H9 (cell line): Measurements from ENCODE around the gene ENGASE. TPM values are rescaled to one million over a fixed set of nuclear protein-coding genes. Genes with fewer than 3 reads are reported as not detected.

Source experiments
- DNase-seq: peaks from one replicate; pipeline ENCODE4 v3.0.0-alpha.2; 2017
- H2AFZ ChIP-seq: one replicate; pipeline ENCODE4 v1.6.1; 2013; ENCODE audit warnings: mild to moderate bottlenecking, low read length, control low read depth, moderate library complexity
- H2AK5ac ChIP-seq: 2 replicates; pipeline ENCODE4 v1.6.1; 2013; ENCODE audit warnings: low read length, control low read depth, mixed read lengths; ENCODE audit not compliant: insufficient read length
- H2BK120ac ChIP-seq: one replicate; pipeline ENCODE4 v1.6.1; 2013; ENCODE audit warnings: low read depth, mild to moderate bottlenecking, low read length, control low read depth, inconsistent platforms; ENCODE audit not compliant: poor library complexity, severe bottlenecking
- H2BK12ac ChIP-seq: 2 replicates; pipeline ENCODE4 v1.6.1; 2013; ENCODE audit warnings: low read length, control low read depth, mixed read lengths, low read depth; ENCODE audit not compliant: insufficient read length
- H2BK15ac ChIP-seq: 2 replicates; pipeline ENCODE4 v1.6.1; 2013; ENCODE audit warnings: low read depth, low read length, control low read depth
- H2BK20ac ChIP-seq: one replicate; pipeline ENCODE4 v1.6.1; 2013; ENCODE audit warnings: low read depth, mild to moderate bottlenecking, low read length, control low read depth, inconsistent platforms; ENCODE audit not compliant: poor library complexity, severe bottlenecking
- H2BK5ac ChIP-seq: 2 replicates; pipeline ENCODE4 v1.6.1; 2013; ENCODE audit warnings: low read length, control low read depth, mixed read lengths; ENCODE audit not compliant: insufficient read length
- H3K14ac ChIP-seq: 2 replicates; pipeline ENCODE4 v1.6.1; 2013; ENCODE audit warnings: low read length, control low read depth; ENCODE audit not compliant: insufficient read depth
- H3K18ac ChIP-seq: 2 replicates; pipeline ENCODE4 v1.6.1; 2013; ENCODE audit warnings: low read depth, mild to moderate bottlenecking, mixed read lengths, low read length, control low read depth; ENCODE audit not compliant: insufficient read length
- H3K23ac ChIP-seq: 2 replicates; pipeline ENCODE4 v1.6.1; 2013; ENCODE audit warnings: low read length, control low read depth, mixed read lengths, low read depth; ENCODE audit not compliant: insufficient read length
- H3K23me2 ChIP-seq: 2 replicates; pipeline ENCODE4 v1.6.1; 2013; ENCODE audit warnings: low read depth, mild to moderate bottlenecking, mixed read lengths, low read length, control low read depth; ENCODE audit not compliant: insufficient read length, poor library complexity, severe bottlenecking
- H3K27ac ChIP-seq: 2 replicates; pipeline ENCODE4 v1.5.1; 2013; ENCODE audit warnings: low read length, control low read depth, mixed read lengths, low read depth; ENCODE audit not compliant: insufficient read length
- H3K27me3 ChIP-seq: 2 replicates; pipeline ENCODE4 v1.6.1; 2013; ENCODE audit warnings: low read length, control low read depth, inconsistent platforms; ENCODE audit not compliant: insufficient read depth
- H3K4ac ChIP-seq: 2 replicates; pipeline ENCODE4 v1.6.1; 2013; ENCODE audit warnings: low read depth, mild to moderate bottlenecking, control low read depth, inconsistent platforms, low read length, moderate library complexity
- H3K4me1 ChIP-seq: 2 replicates; pipeline ENCODE4 v1.6.1; 2013; ENCODE audit warnings: low read length, control low read depth, inconsistent platforms; ENCODE audit not compliant: insufficient read depth
- H3K4me2 ChIP-seq: 2 replicates; pipeline ENCODE4 v1.6.1; 2013; ENCODE audit warnings: low read length, control low read depth, mixed read lengths; ENCODE audit not compliant: insufficient read length, insufficient read depth
- H3K56ac ChIP-seq: 2 replicates; pipeline ENCODE4 v1.6.1; 2013; ENCODE audit warnings: low read depth, mild to moderate bottlenecking, mixed read lengths, low read length, control low read depth; ENCODE audit not compliant: insufficient read length
- H3K79me1 ChIP-seq: 2 replicates; pipeline ENCODE4 v1.6.1; 2013; ENCODE audit warnings: low read depth, mild to moderate bottlenecking, moderate library complexity, low read length, control low read depth, inconsistent platforms; ENCODE audit not compliant: insufficient read depth, poor library complexity, severe bottlenecking
- H3K79me2 ChIP-seq: 2 replicates; pipeline ENCODE4 v1.6.1; 2013; ENCODE audit warnings: low read length, control low read depth, inconsistent platforms; ENCODE audit not compliant: insufficient read depth
- H3K9ac ChIP-seq: 2 replicates; pipeline ENCODE4 v1.6.1; 2013; ENCODE audit warnings: low read length, control low read depth, mixed read lengths; ENCODE audit not compliant: insufficient read length; ENCODE audit errors: extremely low read depth
- H3K9me3 ChIP-seq: one replicate; pipeline ENCODE4 v1.6.1; 2013; ENCODE audit warnings: low read depth, low read length, inconsistent platforms; ENCODE audit not compliant: control insufficient read depth
- H3T11ph ChIP-seq: one replicate; pipeline ENCODE4 v1.6.1; 2013; ENCODE audit warnings: mild to moderate bottlenecking, low read length, control low read depth, inconsistent platforms
- H4K20me1 ChIP-seq: one replicate; pipeline ENCODE4 v1.6.1; 2013; ENCODE audit not compliant: control insufficient read depth, insufficient read length, insufficient read depth
- H4K5ac ChIP-seq: 2 replicates; pipeline ENCODE4 v1.6.1; 2013; ENCODE audit warnings: low read depth, mild to moderate bottlenecking, mixed read lengths, low read length, control low read depth; ENCODE audit not compliant: insufficient read length
- H4K8ac ChIP-seq: replicated peaks from 2 replicates; pipeline ENCODE4 v1.6.1; 2013; ENCODE audit warnings: low read length, control low read depth, mixed read lengths, low read depth; ENCODE audit not compliant: insufficient read length
- H4K91ac ChIP-seq: 2 replicates; pipeline ENCODE4 v1.6.1; 2013; ENCODE audit warnings: low read depth, mild to moderate bottlenecking, moderate library complexity, mixed read lengths, low read length, control low read depth; ENCODE audit not compliant: insufficient read length
- H3K27ac Mint-ChIP-seq, 3 experiments: 2 replicates in 2 of 3; 3 replicates in 1 of 3; pipeline ENCODE4 v1.8.0; 2020 to 2021; ENCODE audit warnings: mixed read lengths in 3 of 3, mild to moderate bottlenecking in 1 of 3, moderate library complexity in 1 of 3
- H3K27me3 Mint-ChIP-seq: 2 replicates; pipeline ENCODE4 v1.8.0; 2021; ENCODE audit warnings: low read depth, mild to moderate bottlenecking, moderate library complexity, mixed read lengths
- H3K36me3 Mint-ChIP-seq, 3 experiments: 2 replicates in 2 of 3; 3 replicates in 1 of 3; pipeline ENCODE4 v1.8.0; 2020 to 2021; ENCODE audit warnings: low read depth in 3 of 3, mixed read lengths in 3 of 3; ENCODE audit not compliant: insufficient read depth in 1 of 3
- H3K4me1 Mint-ChIP-seq, 2 experiments: 2 replicates each; pipeline ENCODE4 v1.8.0; 2020; ENCODE audit warnings: mixed read lengths in 2 of 2
- H3K4me3 Mint-ChIP-seq, 2 experiments: 2 replicates in 1 of 2; 3 replicates in 1 of 2; pipeline ENCODE4 v1.8.0; 2020 to 2021; ENCODE audit warnings: mild to moderate bottlenecking in 2 of 2, mixed read lengths in 2 of 2, moderate library complexity in 1 of 2
- H3K9me3 Mint-ChIP-seq, 2 experiments: 2 replicates in 1 of 2; 3 replicates in 1 of 2; pipeline ENCODE4 v1.8.0; 2020; ENCODE audit warnings: mild to moderate bottlenecking in 2 of 2, mixed read lengths in 2 of 2, moderate library complexity in 1 of 2
- WGBS: extraction: QIAGEN DNeasy Blood & Tissue Kit; methylation state at CpG from one replicate; pipeline ENCODE4 v1.1.7; 2013; ENCODE audit warnings: missing lambda C conversion rate, low lambda C conversion rate, mixed read lengths; ENCODE audit not compliant: insufficient read length; ENCODE audit errors: extremely low coverage; 5-methylcytosine and 5-hydroxymethylcytosine counted together
- total RNA-seq: library from RNA; stranded (reverse); gene quantifications from 2 replicates; pipeline ENCODE4 v1.2.1, GENCODE V29; 2021
- TF ChIP-seq, protein P1 (sequence below): fragments of 200-600 bp; sonication (generic); conservative IDR thresholded peaks from 3 replicates; pipeline ENCODE4 v1.8.0; 2021; ENCODE audit warnings: antibody characterized with exemption, mild to moderate bottlenecking

ENGASE gene
- total RNA-seq, 1 experiment from 2014 or later: 20.6 TPM

DNA sequence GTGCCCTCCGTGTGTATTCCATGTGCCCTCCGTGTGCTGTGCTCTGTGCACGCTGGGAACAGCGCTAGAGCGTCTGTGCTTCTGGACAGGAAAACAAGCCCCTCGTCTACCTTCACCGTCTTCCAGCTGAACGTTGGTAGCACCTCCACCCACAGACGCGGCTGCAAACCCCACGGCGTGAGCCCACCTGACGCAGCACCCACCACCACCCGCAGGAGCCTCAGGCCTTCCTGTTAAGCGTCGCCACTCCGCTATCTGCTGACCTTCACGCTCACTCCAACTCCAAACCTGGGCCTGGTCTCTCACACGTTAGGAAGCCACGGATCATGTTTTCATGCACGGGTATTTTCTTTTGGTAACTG lies 56.6 kb downstream of the ENGASE start:
- no peak overlapping the region for H2BK12ac ChIP-seq
- no peak overlapping the region for H3K4ac ChIP-seq
- H3K23ac ChIP-seq: no peak overlapping the region
- H2AFZ ChIP-seq: no peak overlapping the region
- H3K9ac ChIP-seq: no peak overlapping the region
- no peak overlapping the region for H4K91ac ChIP-seq
- H4K20me1 ChIP-seq: no peaks in the 10 kb centered on the region
- no peaks in the 10 kb centered on the region for H3K79me2 ChIP-seq
- peak overlapping the region in 2 of 3 experiments; percentile 11 to 57; a peak in 1 of 7 replicates for H3K27ac Mint-ChIP-seq
- peak overlapping the region; percentile 22 for H3K18ac ChIP-seq
- no peaks in the 10 kb centered on the region; a peak in 1 of 4 replicates for H3K4me1 Mint-ChIP-seq
- H3K27me3 Mint-ChIP-seq: peaks cover 10% of the 10 kb centered on the region
- no peak overlapping the region for H3T11ph ChIP-seq
- H3K27ac ChIP-seq: no peak overlapping the region
- peak overlapping the region; percentile 6 for H4K5ac ChIP-seq
- H3K14ac ChIP-seq: no peak overlapping the region
- no peak overlapping the region for H3K56ac ChIP-seq
- H3K9me3 Mint-ChIP-seq: no peaks in the 10 kb centered on the region
- H3K4me1 ChIP-seq: no peaks in the 10 kb centered on the region
- H2BK20ac ChIP-seq: no peak overlapping the region
- no CpG with 5 or more reads among the region's 21 CpGs for WGBS
- H3K4me3 Mint-ChIP-seq: no peak overlapping the region; a peak in 1 of 5 replicates
- H3K79me1 ChIP-seq: no peaks in the 10 kb centered on the region
- no peak overlapping the region for H2BK120ac ChIP-seq
- H3K23me2 ChIP-seq: no peaks in the 10 kb centered on the region
- peaks cover 0 to 2% (median 0%) of the 10 kb centered on the region in 3 experiments; a peak in 1 of 7 replicates for H3K36me3 Mint-ChIP-seq
- no peaks in the 10 kb centered on the region for H3K9me3 ChIP-seq
- no peak overlapping the region for H2BK5ac ChIP-seq
- H3K27me3 ChIP-seq: no peaks in the 10 kb centered on the region
- H2AK5ac ChIP-seq: no peak overlapping the region
- no peak overlapping the region for H2BK15ac ChIP-seq
- no peak overlapping the region for H4K8ac ChIP-seq
- DNase-seq: no peak
- H3K4me2 ChIP-seq: no peak overlapping the region
- TF ChIP-seq, protein P1, sequence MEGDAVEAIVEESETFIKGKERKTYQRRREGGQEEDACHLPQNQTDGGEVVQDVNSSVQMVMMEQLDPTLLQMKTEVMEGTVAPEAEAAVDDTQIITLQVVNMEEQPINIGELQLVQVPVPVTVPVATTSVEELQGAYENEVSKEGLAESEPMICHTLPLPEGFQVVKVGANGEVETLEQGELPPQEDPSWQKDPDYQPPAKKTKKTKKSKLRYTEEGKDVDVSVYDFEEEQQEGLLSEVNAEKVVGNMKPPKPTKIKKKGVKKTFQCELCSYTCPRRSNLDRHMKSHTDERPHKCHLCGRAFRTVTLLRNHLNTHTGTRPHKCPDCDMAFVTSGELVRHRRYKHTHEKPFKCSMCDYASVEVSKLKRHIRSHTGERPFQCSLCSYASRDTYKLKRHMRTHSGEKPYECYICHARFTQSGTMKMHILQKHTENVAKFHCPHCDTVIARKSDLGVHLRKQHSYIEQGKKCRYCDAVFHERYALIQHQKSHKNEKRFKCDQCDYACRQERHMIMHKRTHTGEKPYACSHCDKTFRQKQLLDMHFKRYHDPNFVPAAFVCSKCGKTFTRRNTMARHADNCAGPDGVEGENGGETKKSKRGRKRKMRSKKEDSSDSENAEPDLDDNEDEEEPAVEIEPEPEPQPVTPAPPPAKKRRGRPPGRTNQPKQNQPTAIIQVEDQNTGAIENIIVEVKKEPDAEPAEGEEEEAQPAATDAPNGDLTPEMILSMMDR: no peak
